Caco-2 (cell line): ENCODE data around the gene NAXD. TPM values are rescaled to one million over a fixed set of nuclear protein-coding genes. Genes with fewer than 3 reads are reported as not detected.

Experiments
- BruUV-seq: library from RNA; stranded (reverse); fragments of 400-500 nt; replicated peaks from 2 replicates; lab custom pipeline; 2021; lab: Mats Ljungman, UMichigan
- CTCF ChIA-PET: fragments of 300-600 bp; sonication (Branson Sonifier 250); formaldehyde crosslinking; loops from one replicate; lab custom pipeline; 2022; ENCODE audit warnings: antibody characterized with exemption; lab: Charles Lee
- POLR2A ChIA-PET: fragments of 300-600 bp; sonication (Branson Sonifier 250); formaldehyde crosslinking; loops from one replicate; lab custom pipeline; 2022; ENCODE audit warnings: antibody characterized with exemption; lab: Charles Lee
- DNase-seq, 2 experiments: peaks; one replicate each; pipeline versions ENCODE4 v3.0.0 to v3.0.0-alpha.2; 2020 to 2022
- H3K27me3 ChIP-seq: replicated peaks from 2 replicates; pipeline ENCODE4 v1.6.0; 2011; ENCODE audit warnings: low read length; ENCODE audit not compliant: control insufficient read depth, insufficient read depth
- H3K36me3 ChIP-seq: 2 replicates; pipeline ENCODE4 v1.5.1; 2011; ENCODE audit warnings: low read length; ENCODE audit not compliant: control insufficient read depth, insufficient read depth
- H3K4me1 ChIP-seq: fragments of 250-450 bp; sonication (Bioruptor Pico); 2 replicates; pipeline ENCODE4 v1.5.1; 2020; ENCODE audit warnings: mild to moderate bottlenecking
- H3K4me3 ChIP-seq: 2 replicates; pipeline ENCODE4 v1.5.1; 2011; ENCODE audit warnings: low read depth, mild to moderate bottlenecking, control low read depth, low read length
- H3K9me3 ChIP-seq: fragments of 250-450 bp; sonication (Bioruptor Pico); 2 replicates; pipeline ENCODE4 v1.5.1; 2020; ENCODE audit warnings: mild to moderate bottlenecking, moderate library complexity
- H3K27ac Mint-ChIP-seq: one replicate; pipeline ENCODE4 v1.8.0; 2022; ENCODE audit warnings: mixed read lengths; ENCODE audit not compliant: unreplicated experiment
- H3K27me3 Mint-ChIP-seq: one replicate; pipeline ENCODE4 v1.8.0; 2022; ENCODE audit warnings: mixed read lengths; ENCODE audit not compliant: insufficient read depth, unreplicated experiment
- H3K36me3 Mint-ChIP-seq: one replicate; pipeline ENCODE4 v1.8.0; 2022; ENCODE audit warnings: mild to moderate bottlenecking, mixed read lengths; ENCODE audit not compliant: insufficient read depth, unreplicated experiment
- H3K4me1 Mint-ChIP-seq: one replicate; pipeline ENCODE4 v1.8.0; 2022; ENCODE audit warnings: low read depth, mixed read lengths; ENCODE audit not compliant: unreplicated experiment
- H3K4me3 Mint-ChIP-seq: one replicate; pipeline ENCODE4 v1.8.0; 2022; ENCODE audit warnings: mild to moderate bottlenecking, moderate library complexity, mixed read lengths; ENCODE audit not compliant: unreplicated experiment
- H3K9me3 Mint-ChIP-seq: one replicate; pipeline ENCODE4 v1.8.0; 2022; ENCODE audit warnings: mixed read lengths; ENCODE audit not compliant: unreplicated experiment
- intact Hi-C: fragments of 100-400 bp; cut with micrococcal nuclease; formaldehyde crosslinking; loops from one replicate; pipeline ENCODE4 v1.10.0; 2022; ENCODE audit not compliant: unreplicated experiment
- total RNA-seq: library from RNA; stranded (reverse); gene quantifications from 2 replicates; pipeline ENCODE4 v1.2.3, GENCODE V29; 2022
- TF ChIP-seq, protein P1 (sequence below), 2 experiments: fragments of 200-600 bp in 1 of 2; IDR thresholded peaks; 1 replicate in 1 of 2; 2 replicates in 1 of 2; pipeline versions ENCODE4 v1.5.1 to v1.8.0; 2011 to 2022; ENCODE audit warnings: antibody characterized with exemption in 1 of 2, control low read depth in 1 of 2, inconsistent platforms in 1 of 2, low read depth in 1 of 2, low read length in 1 of 2, mild to moderate bottlenecking in 1 of 2, moderate library complexity in 1 of 2; ENCODE audit not compliant: insufficient read depth in 1 of 2, severe bottlenecking in 1 of 2, unreplicated experiment in 1 of 2

Gene NAXD
- total RNA-seq, 1 experiment from 2014 or later: 51.5 TPM

DNA sequence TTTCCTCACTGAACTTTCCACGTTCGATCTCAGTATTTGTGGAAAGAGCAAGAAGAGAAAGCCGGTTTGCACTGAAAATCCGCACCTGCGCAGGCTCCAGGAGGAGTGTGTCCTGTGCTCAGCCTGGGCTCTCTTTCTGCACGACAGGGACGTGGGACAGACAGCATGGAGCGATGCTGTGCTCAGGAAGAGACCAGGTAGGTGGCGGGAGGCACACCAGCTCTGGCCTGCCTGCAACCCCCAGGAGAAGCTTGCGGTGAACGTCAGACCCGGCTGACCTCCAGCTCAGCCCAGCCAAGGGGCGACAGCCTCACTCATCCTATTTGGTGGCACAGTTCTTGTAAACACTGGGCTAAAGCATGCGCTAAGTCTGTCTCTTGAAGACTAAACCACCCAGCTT, 35.9 kb downstream of the NAXD start:
- intact Hi-C loops: no loop called here
- POLR2A ChIA-PET: no interaction called here
- no TSS peak for BruUV-seq
- H3K36me3 ChIP-seq: peaks cover 3% of the 10 kb centered on the region
- H3K4me1 ChIP-seq: no peaks in the 10 kb centered on the region
- Mint-ChIP-seq H3K36me3 (peaks cover 71% of the 10 kb centered on the region), H3K27me3 (no peaks in the 10 kb centered on the region), H3K4me1 (no peaks in the 10 kb centered on the region), H3K27ac (no peak overlapping the region), H3K9me3 (no peaks in the 10 kb centered on the region), H3K4me3 (no peak overlapping the region)
- TF ChIP-seq, protein P1, sequence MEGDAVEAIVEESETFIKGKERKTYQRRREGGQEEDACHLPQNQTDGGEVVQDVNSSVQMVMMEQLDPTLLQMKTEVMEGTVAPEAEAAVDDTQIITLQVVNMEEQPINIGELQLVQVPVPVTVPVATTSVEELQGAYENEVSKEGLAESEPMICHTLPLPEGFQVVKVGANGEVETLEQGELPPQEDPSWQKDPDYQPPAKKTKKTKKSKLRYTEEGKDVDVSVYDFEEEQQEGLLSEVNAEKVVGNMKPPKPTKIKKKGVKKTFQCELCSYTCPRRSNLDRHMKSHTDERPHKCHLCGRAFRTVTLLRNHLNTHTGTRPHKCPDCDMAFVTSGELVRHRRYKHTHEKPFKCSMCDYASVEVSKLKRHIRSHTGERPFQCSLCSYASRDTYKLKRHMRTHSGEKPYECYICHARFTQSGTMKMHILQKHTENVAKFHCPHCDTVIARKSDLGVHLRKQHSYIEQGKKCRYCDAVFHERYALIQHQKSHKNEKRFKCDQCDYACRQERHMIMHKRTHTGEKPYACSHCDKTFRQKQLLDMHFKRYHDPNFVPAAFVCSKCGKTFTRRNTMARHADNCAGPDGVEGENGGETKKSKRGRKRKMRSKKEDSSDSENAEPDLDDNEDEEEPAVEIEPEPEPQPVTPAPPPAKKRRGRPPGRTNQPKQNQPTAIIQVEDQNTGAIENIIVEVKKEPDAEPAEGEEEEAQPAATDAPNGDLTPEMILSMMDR (IDR thresholded peaks at IDR 0.05; ENCODE audit: insufficient read depth in 1 of 2, low read depth in 1 of 2, low read length in 1 of 2, severe bottlenecking in 1 of 2, unreplicated experiment in 1 of 2): no peak
- no peak overlapping the region for H3K4me3 ChIP-seq
- H3K27me3 ChIP-seq: no peaks in the 10 kb centered on the region
- DNase-seq: no peak
- H3K9me3 ChIP-seq: no peaks in the 10 kb centered on the region
- CTCF ChIA-PET: no interaction called here

DNA sequence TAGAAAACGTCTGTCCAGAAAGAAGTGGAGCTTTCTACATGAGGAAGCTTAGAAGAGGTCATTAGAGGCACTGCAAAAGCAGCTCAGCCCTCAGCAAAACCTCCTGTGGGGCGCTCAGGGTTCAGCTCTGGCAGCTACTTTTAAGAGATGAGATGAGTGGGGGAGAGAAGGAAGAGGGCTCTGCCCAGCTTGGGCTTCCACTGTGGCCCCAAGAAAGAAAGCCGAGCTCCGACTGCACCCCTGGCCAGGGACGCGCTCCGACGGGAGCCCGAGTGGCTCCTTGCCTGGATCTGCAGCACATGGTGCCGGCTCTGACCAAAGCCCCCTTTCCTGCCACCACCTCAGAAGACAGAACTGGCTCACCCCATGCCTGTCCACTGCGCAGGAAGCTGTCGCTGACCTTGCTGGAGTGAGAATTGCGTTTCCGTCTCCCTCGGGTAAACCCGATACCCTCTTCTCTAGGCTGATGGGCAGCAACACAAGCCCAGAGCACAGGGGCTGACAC, 36.4 kb downstream of the NAXD start:
- Mint-ChIP-seq H3K27ac (no peak overlapping the region), H3K4me1 (no peaks in the 10 kb centered on the region), H3K9me3 (no peaks in the 10 kb centered on the region), H3K36me3 (peaks cover 70% of the 10 kb centered on the region), H3K27me3 (no peaks in the 10 kb centered on the region), H3K4me3 (no peak overlapping the region)
- Histone ChIP-seq H3K9me3 (no peaks in the 10 kb centered on the region), H3K4me3 (no peak overlapping the region), H3K27me3 (no peaks in the 10 kb centered on the region), H3K36me3 (peaks cover 3% of the 10 kb centered on the region), H3K4me1 (no peaks in the 10 kb centered on the region)
- CTCF ChIA-PET: no interaction called here
- no peak for DNase-seq
- POLR2A ChIA-PET: no interaction called here
- intact Hi-C loops: no loop called here
- no TSS peak for BruUV-seq
- TF ChIP-seq, protein P1 (IDR thresholded peaks at IDR 0.05; ENCODE audit: insufficient read depth in 1 of 2, low read depth in 1 of 2, low read length in 1 of 2, severe bottlenecking in 1 of 2, unreplicated experiment in 1 of 2): no peak

DNA sequence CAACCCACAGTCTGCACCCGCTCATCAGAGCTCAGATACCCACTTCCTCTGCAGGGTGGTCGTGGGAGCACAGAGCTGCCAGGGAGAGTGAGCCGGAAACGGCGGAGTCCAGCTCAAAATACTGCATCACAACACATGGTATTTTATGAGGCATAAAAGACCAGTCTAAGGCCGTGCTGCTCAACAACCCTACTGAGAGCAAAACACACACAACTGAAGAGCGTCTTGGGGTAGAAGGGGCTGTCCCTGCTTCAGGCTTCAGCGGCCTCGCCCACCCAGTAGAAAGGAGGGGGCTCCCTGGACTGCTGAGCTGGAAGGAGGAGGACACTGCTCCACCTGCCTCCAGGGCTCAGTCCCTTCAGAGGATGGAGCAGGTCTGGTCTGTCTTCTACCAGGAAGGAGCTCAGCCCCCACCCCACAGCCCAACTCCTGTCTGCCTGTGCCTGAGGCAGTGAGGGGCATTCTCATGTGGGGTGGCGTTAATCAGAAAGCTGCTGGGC, 36.9 kb downstream of the NAXD start:
- ChIA-PET POLR2A (no interaction called here), CTCF (no interaction called here)
- H3K9me3 ChIP-seq: no peaks in the 10 kb centered on the region
- intact Hi-C loops: no loop called here
- Mint-ChIP-seq H3K4me3 (no peak overlapping the region), H3K9me3 (no peaks in the 10 kb centered on the region), H3K4me1 (no peaks in the 10 kb centered on the region), H3K36me3 (peaks cover 66% of the 10 kb centered on the region), H3K27ac (no peak overlapping the region), H3K27me3 (no peaks in the 10 kb centered on the region)
- no peaks in the 10 kb centered on the region for H3K27me3 ChIP-seq
- H3K4me3 ChIP-seq: no peak overlapping the region
- H3K4me1 ChIP-seq: no peaks in the 10 kb centered on the region
- BruUV-seq: no TSS peak
- H3K36me3 ChIP-seq: peaks cover 3% of the 10 kb centered on the region
- no peak for DNase-seq
- TF ChIP-seq, protein P1 (IDR thresholded peaks at IDR 0.05; ENCODE audit: insufficient read depth in 1 of 2, low read depth in 1 of 2, low read length in 1 of 2, severe bottlenecking in 1 of 2, unreplicated experiment in 1 of 2): no peak
